MM.1S (cell line): ENCODE data around the gene STK39.

Source experiments
- DNase-seq: peaks from one replicate; pipeline ENCODE4 v3.0.0-alpha.2; 2015
- H2AFZ ChIP-seq: fragments of 300-600 bp; sonication (generic); 2 replicates; pipeline ENCODE4 v1.6.0; 2016; ENCODE audit warnings: antibody characterized with exemption, low read length
- H3F3A ChIP-seq: fragments of 300-600 bp; sonication (generic); 2 replicates; pipeline ENCODE4 v1.6.1; 2016; ENCODE audit warnings: mild to moderate bottlenecking, antibody characterized with exemption, low read length, moderate library complexity, mixed read lengths; ENCODE audit not compliant: insufficient read depth
- H3K27ac ChIP-seq: fragments of 300-600 bp; sonication (generic); 2 replicates; pipeline ENCODE4 v1.5.1; 2016; ENCODE audit warnings: mild to moderate bottlenecking, low read length
- H3K27me3 ChIP-seq: fragments of 300-600 bp; sonication (generic); replicated peaks from 2 replicates; pipeline ENCODE4 v1.6.0; 2016; ENCODE audit warnings: low read length; ENCODE audit not compliant: insufficient read depth
- H3K36me3 ChIP-seq: fragments of 300-600 bp; sonication (generic); replicated peaks from 2 replicates; pipeline ENCODE4 v1.6.1; 2016; ENCODE audit warnings: mild to moderate bottlenecking, low read length, mixed read lengths; ENCODE audit not compliant: insufficient read depth
- H3K4me1 ChIP-seq: fragments of 300-600 bp; sonication (generic); 2 replicates; pipeline ENCODE4 v1.6.1; 2016; ENCODE audit warnings: low read length, mixed read lengths
- H3K4me2 ChIP-seq: fragments of 300-600 bp; sonication (generic); 2 replicates; pipeline ENCODE4 v1.6.0; 2016; ENCODE audit warnings: low read depth, low read length
- H3K4me3 ChIP-seq: fragments of 300-600 bp; sonication (generic); 2 replicates; pipeline ENCODE4 v1.5.1; 2016; ENCODE audit warnings: low read length, mixed read lengths
- H3K79me2 ChIP-seq: fragments of 300-600 bp; sonication (generic); 2 replicates; pipeline ENCODE4 v1.6.1; 2016; ENCODE audit warnings: mixed run types, low read length, mixed read lengths
- H3K9ac ChIP-seq: fragments of 300-600 bp; sonication (generic); 2 replicates; pipeline ENCODE4 v1.6.1; 2016; ENCODE audit warnings: low read length, mixed read lengths
- H3K9me2 ChIP-seq: fragments of 300-600 bp; sonication (generic); replicated peaks from 2 replicates; pipeline ENCODE4 v1.6.1; 2016; ENCODE audit warnings: mild to moderate bottlenecking, low read length, mixed read lengths; ENCODE audit not compliant: insufficient read depth
- H3K9me3 ChIP-seq: fragments of 300-600 bp; sonication (generic); replicated peaks from 2 replicates; pipeline ENCODE4 v1.6.1; 2016; ENCODE audit warnings: mild to moderate bottlenecking, low read length, mixed read lengths; ENCODE audit not compliant: insufficient read depth
- H4K20me1 ChIP-seq: fragments of 300-600 bp; sonication (generic); 2 replicates; pipeline ENCODE4 v1.6.1; 2016; ENCODE audit warnings: mild to moderate bottlenecking, low read length, moderate library complexity, mixed read lengths; ENCODE audit not compliant: insufficient read depth
- CTCF ChIP-seq: fragments of 300-600 bp; sonication (generic); IDR thresholded peaks from 2 replicates; pipeline ENCODE4 v1.5.1; 2016; ENCODE audit warnings: antibody characterized with exemption, low read length, mixed read lengths
- EZH2 ChIP-seq: fragments of 300-600 bp; sonication (generic); optimal IDR thresholded peaks from 2 replicates; pipeline ENCODE3; 2017; ENCODE audit warnings: low read depth, mild to moderate bottlenecking, antibody characterized with exemption, low read length, mixed read lengths
- EZH2phosphoT487 ChIP-seq: fragments of 300-600 bp; sonication (generic); IDR thresholded peaks from 2 replicates; pipeline ENCODE4 v1.6.1; 2018; ENCODE audit warnings: antibody characterized with exemption, low read length

STK39 gene

GRCh38 chr2:168015274-168015953 is 232.0 kb downstream of the STK39 start:
- H3K27me3 ChIP-seq = no peaks in the 10 kb centered on the region
- no peaks in the 10 kb centered on the region for H4K20me1 ChIP-seq
- H3K4me3 ChIP-seq = no peak overlapping the region
- H3K4me1 ChIP-seq = no peaks in the 10 kb centered on the region
- H2AFZ ChIP-seq = no peak overlapping the region
- H3K9me2 ChIP-seq = no peaks in the 10 kb centered on the region
- no peak for TF ChIP-seq CTCF
- DNase-seq = no peak
- no peaks in the 10 kb centered on the region for H3K36me3 ChIP-seq
- no peaks in the 10 kb centered on the region for H3K9me3 ChIP-seq
- H3K9ac ChIP-seq = no peak overlapping the region
- no peaks in the 10 kb centered on the region for H3K79me2 ChIP-seq
- H3K27ac ChIP-seq = no peak overlapping the region
- H3K4me2 ChIP-seq = no peak overlapping the region
- H3F3A ChIP-seq = no peaks in the 10 kb centered on the region

- Histone ChIP-seq H3K4me2 (no peak overlapping the region), H2AFZ (no peak overlapping the region), H3K79me2 (no peaks in the 10 kb centered on the region), H3K9me3 (no peaks in the 10 kb centered on the region), H3K4me1 (no peaks in the 10 kb centered on the region), H3K9me2 (no peaks in the 10 kb centered on the region), H3K36me3 (no peaks in the 10 kb centered on the region), H3K9ac (no peak overlapping the region), H3F3A (no peaks in the 10 kb centered on the region), H4K20me1 (no peaks in the 10 kb centered on the region), H3K4me3 (no peak overlapping the region), H3K27ac (no peak overlapping the region), H3K27me3 (no peaks in the 10 kb centered on the region)
- DNase-seq = no peak
- TF ChIP-seq CTCF (no peak), EZH2phosphoT487 (no peak), EZH2 (no peak)
These were observed 237.5 kb downstream of the STK39 start for GRCh38 chr2:168009900-168010299.

- no peak overlapping the region for H2AFZ ChIP-seq
- no peak overlapping the region for H3K4me3 ChIP-seq
- no peak for DNase-seq
- no peaks in the 10 kb centered on the region for H3K79me2 ChIP-seq
- H3K9me2 ChIP-seq = no peaks in the 10 kb centered on the region
- H3K27ac ChIP-seq = no peak overlapping the region
- no peaks in the 10 kb centered on the region for H3K36me3 ChIP-seq
- no peak overlapping the region for H3K4me2 ChIP-seq
- H3F3A ChIP-seq = no peaks in the 10 kb centered on the region
- H4K20me1 ChIP-seq = no peaks in the 10 kb centered on the region
- no peaks in the 10 kb centered on the region for H3K9me3 ChIP-seq
- no peaks in the 10 kb centered on the region for H3K4me1 ChIP-seq
- no peaks in the 10 kb centered on the region for H3K27me3 ChIP-seq
- H3K9ac ChIP-seq = no peak overlapping the region
- TF ChIP-seq EZH2phosphoT487 = no peak
- TF ChIP-seq EZH2 = no peak
- TF ChIP-seq CTCF = no peak
These were observed 238.7 kb downstream of the STK39 start for GRCh38 chr2:168008646-168009195.
